K562 (cell line): Measurements from ENCODE around the gene RASGRP2. TPM values are rescaled to one million over a fixed set of nuclear protein-coding genes. Genes with fewer than 3 reads are reported as not detected.
A peak's percentile ranks its signal among the peaks of the same experiment; 100 is the strongest.

ENCODE experiments used
- CBX5 ChIP-seq: IDR thresholded peaks from 2 replicates; pipeline ENCODE4 v1.6.1; 2014; ENCODE audit warnings: low read depth, borderline replicate concordance
- CEBPZ ChIP-seq: fragments of 150-350 bp; IDR thresholded peaks from 2 replicates; pipeline ENCODE4 v1.6.1; 2014; ENCODE audit warnings: low read depth, mild to moderate bottlenecking, low read length, borderline replicate concordance
- CHCHD3 ChIP-seq: fragments of 250-450 bp; sonication (Bioruptor Pico); IDR thresholded peaks from 2 replicates; pipeline ENCODE4 v2.1.2; 2022; ENCODE audit warnings: mild to moderate bottlenecking
- CREB3 ChIP-seq: fragments of 450-650 bp; conservative IDR thresholded peaks from 2 replicates; pipeline ENCODE4 v1.6.1; 2016; ENCODE audit warnings: missing genetic modification characterization, low read depth, mild to moderate bottlenecking, missing compliant biosample characterization, moderate library complexity
- CSDE1 ChIP-seq, 2 experiments: fragments of 450-650 bp; IDR thresholded peaks; 2 replicates each; pipeline ENCODE4 v1.6.1; 2016; ENCODE audit warnings: mild to moderate bottlenecking in 1 of 2
- CTCF ChIP-seq, 3 experiments: IDR thresholded peaks in 2 of 3; conservative IDR thresholded peaks in 1 of 3; 2 replicates each; pipeline ENCODE4 v1.5.1; 2011 to 2012; ENCODE audit warnings: low read length in 3 of 3, mild to moderate bottlenecking in 3 of 3, control low read depth in 2 of 3, improper control_type of control experiment in 1 of 3, inconsistent platforms in 1 of 3, low read depth in 1 of 3, mixed read lengths in 1 of 3, moderate library complexity in 1 of 3; ENCODE audit not compliant: insufficient read depth in 2 of 3
- ELK3 ChIP-seq: fragments of 450-650 bp; formaldehyde crosslinking; IDR thresholded peaks from 2 replicates; pipeline ENCODE4 v1.4.0; 2020; ENCODE audit warnings: mild to moderate bottlenecking
- EWSR1 ChIP-seq: fragments of 450-650 bp; IDR thresholded peaks from 2 replicates; pipeline ENCODE4 v1.6.1; 2018; ENCODE audit warnings: borderline replicate concordance, mild to moderate bottlenecking, low read depth, moderate library complexity; ENCODE audit not compliant: partially characterized antibody
- HDAC2 ChIP-seq: fragments of 450-650 bp; IDR thresholded peaks from 2 replicates; pipeline ENCODE4 v1.6.1; 2016; ENCODE audit warnings: mild to moderate bottlenecking
- HNRNPUL1 ChIP-seq: fragments of 200-400 bp; formaldehyde crosslinking; IDR thresholded peaks from 2 replicates; pipeline ENCODE4 v1.6.1; 2017; ENCODE audit warnings: low read length
- JUND ChIP-seq, 2 experiments: IDR thresholded peaks; 2 replicates in 1 of 2; 3 replicates in 1 of 2; pipeline ENCODE4 v1.6.1; 2011; ENCODE audit warnings: borderline replicate concordance in 2 of 2, low read depth in 2 of 2, low read length in 2 of 2, improper control_type of control experiment in 1 of 2, missing biosample characterization in 1 of 2, missing genetic modification characterization in 1 of 2, missing genetic modification reagents in 1 of 2
- KAT7 ChIP-seq: sonication (generic); formaldehyde crosslinking; IDR thresholded peaks from 2 replicates; pipeline ENCODE4 v1.8.0; 2022; ENCODE audit warnings: missing genetic modification reagents, mild to moderate bottlenecking, borderline replicate concordance
- NCOA2 ChIP-seq, 2 experiments: fragments of 450-650 bp; IDR thresholded peaks; 2 replicates each; pipeline ENCODE4 v1.6.1; 2018; ENCODE audit warnings: mild to moderate bottlenecking in 2 of 2, moderate library complexity in 1 of 2; ENCODE audit not compliant: partially characterized antibody in 2 of 2
- PHF20 ChIP-seq: fragments of 450-650 bp; IDR thresholded peaks from 2 replicates; pipeline ENCODE4 v1.6.1; 2018; ENCODE audit not compliant: partially characterized antibody
- POLR2A ChIP-seq: fragments of 450-650 bp; conservative IDR thresholded peaks from 2 replicates; pipeline ENCODE4 v1.6.1; 2016
- TAL1 ChIP-seq: fragments of 450-650 bp; IDR thresholded peaks from 2 replicates; pipeline ENCODE4 v1.6.1; 2016; ENCODE audit warnings: mild to moderate bottlenecking
- ZBED1 ChIP-seq: IDR thresholded peaks from 2 replicates; pipeline ENCODE4 v1.6.1; 2014
- ZBTB7A ChIP-seq: IDR thresholded peaks from 2 replicates; pipeline ENCODE4 v1.6.1; 2011; ENCODE audit warnings: low read depth, mild to moderate bottlenecking, low read length, moderate library complexity, borderline replicate concordance; ENCODE audit not compliant: control insufficient read depth
- ZNF551 ChIP-seq: fragments of 250-450 bp; sonication (Bioruptor Pico); IDR thresholded peaks from 2 replicates; pipeline ENCODE4 v1.5.0; 2021; ENCODE audit warnings: mild to moderate bottlenecking, moderate library complexity
- ZNF584 ChIP-seq: fragments of 200-800 bp; sonication (Bioruptor generic); IDR thresholded peaks from 2 replicates; pipeline ENCODE4 v1.6.1; 2016; ENCODE audit warnings: low read depth, mild to moderate bottlenecking, missing genetic modification characterization, missing compliant biosample characterization
- ZSCAN29 ChIP-seq: fragments of 450-650 bp; IDR thresholded peaks from 2 replicates; pipeline ENCODE4 v1.6.1; 2017
- polyA plus RNA-seq, 8 experiments: library from polyadenylated mRNA; depleted of rRNA in 4 of 8; stranded (reverse) in 5 of 8; unstranded in 3 of 8; fragments of >200 nt; fragmentation: Nextera tagmentation in 2 of 8; fragmentation: Illumina TruSeq in 1 of 8; extraction: Ambion mirVana in 2 of 8; extraction: Trizol in 1 of 8; gene quantifications; 2 replicates each; pipeline versions ENCODE4 v1.2.1 to v1.2.3, GENCODE V29; 2011 to 2014; ENCODE audit warnings: inconsistent platforms in 1 of 8, missing spikeins in 1 of 8
- total RNA-seq, 7 experiments: library from RNA; depleted of rRNA in 6 of 7; stranded (reverse); fragments of >200 nt in 6 of 7; fragmentation: Illumina TruSeq in 2 of 7; extraction: Trizol in 2 of 7; gene quantifications; 2 replicates each; pipeline versions ENCODE4 v1.2.1 to v1.2.3, GENCODE V29; 2011 to 2021; ENCODE audit warnings: low replicate concordance in 1 of 7

The RASGRP2 gene
- total and polyA plus RNA-seq, 9 of the 15 experiments (the other 6 are each of a cell fraction or from before 2014, with no cell fraction given) = 0.87 to 22.7 (median 5.5) TPM

GRCh38 chr11:64754124-64754918 lies 10.4 kb upstream of the RASGRP2 start (continued):
- TF ChIP-seq ZNF584 (no peak), ZBED1 (no peak), EWSR1 (no peak), ELK3 (CRISPR knock-in tag) (no peak), HNRNPUL1 (no peak), ZNF551 (CRISPR knock-in tag) (no peak), JUND (IDR thresholded peaks at IDR 0.05; ENCODE audit: borderline replicate concordance, low read depth, low read length) (peak; percentile 17; the same call in 1 of the 2 replicates), JUND (tag; IDR thresholded peaks at IDR 0.05; ENCODE audit: borderline replicate concordance, low read depth, low read length) (peak; percentile 33; the same call in 2 of the 3 replicates), PHF20 (peak; percentile 46), POLR2A (no peak), CREB3 (tag) (no peak), CEBPZ (no peak), CBX5 (no peak), HDAC2 (peak; percentile 73; the same call in 1 of the 2 replicates), CSDE1 (IDR thresholded peaks at IDR 0.05) (no peak), KAT7 (CRISPR knock-in tag) (0 out of 2 replicates have a peak, but pooled peaks have one; percentile 63), NCOA2 (IDR thresholded peaks at IDR 0.05; ENCODE audit: partially characterized antibody in 2 of 2) (no peak), ZBTB7A (peak; percentile 36; the same call in 1 of the 2 replicates), CTCF (IDR thresholded peaks at IDR 0.05 in 2 of 3, conservative IDR thresholded peaks at IDR 0.05 in 1 of 3; ENCODE audit: insufficient read depth in 2 of 3, low read depth in 1 of 3, low read length in 3 of 3) (no peak), CHCHD3 (CRISPR knock-in tag) (no peak), ZSCAN29 (no peak), TAL1 (no peak)
